NCI-H526 treated with DMSO at 0.1 percent for 48 hours (cell line): Measurements from ENCODE around the gene OTOP1.
"Not testable (repeated sequence)": the region's sequence is repeated elsewhere in the genome, so short reads cannot be mapped to it uniquely, and the experiment has no call there.

Source experiments
- DNase-seq: peaks from one replicate; lab custom pipeline; 2025; lab: John Stamatoyannopoulos, UW

The OTOP1 gene

DNA sequence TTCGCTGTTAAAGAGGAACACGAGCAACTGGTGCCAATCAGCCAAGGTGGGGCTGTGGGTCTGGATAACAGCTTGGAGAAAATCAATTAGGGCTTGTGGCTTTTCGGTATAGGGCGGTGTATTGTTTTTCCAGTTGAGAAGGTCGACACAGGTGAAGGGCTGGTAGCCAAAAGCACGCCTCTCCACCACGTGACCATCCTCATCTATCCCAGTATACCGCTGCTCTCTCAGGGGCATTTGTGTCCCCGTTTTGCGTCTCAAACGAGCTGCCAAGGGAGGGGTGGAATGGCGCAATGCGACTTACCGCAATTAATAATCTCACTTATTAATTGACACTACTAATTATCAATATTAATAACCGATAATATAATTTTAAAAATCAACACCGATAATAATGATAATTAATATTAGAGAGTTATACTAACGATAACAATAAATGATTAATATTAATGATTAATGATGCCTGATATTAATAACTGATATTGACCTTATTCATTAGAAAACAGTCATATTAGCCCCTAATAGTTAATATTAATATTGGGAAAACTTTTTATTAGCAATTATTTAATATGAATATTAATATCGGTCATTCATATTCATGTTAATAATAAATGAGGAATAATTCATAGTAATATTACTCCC lies 62.1 kb downstream of the OTOP1 start:
- DNase-seq: not testable (repeated sequence)

DNA sequence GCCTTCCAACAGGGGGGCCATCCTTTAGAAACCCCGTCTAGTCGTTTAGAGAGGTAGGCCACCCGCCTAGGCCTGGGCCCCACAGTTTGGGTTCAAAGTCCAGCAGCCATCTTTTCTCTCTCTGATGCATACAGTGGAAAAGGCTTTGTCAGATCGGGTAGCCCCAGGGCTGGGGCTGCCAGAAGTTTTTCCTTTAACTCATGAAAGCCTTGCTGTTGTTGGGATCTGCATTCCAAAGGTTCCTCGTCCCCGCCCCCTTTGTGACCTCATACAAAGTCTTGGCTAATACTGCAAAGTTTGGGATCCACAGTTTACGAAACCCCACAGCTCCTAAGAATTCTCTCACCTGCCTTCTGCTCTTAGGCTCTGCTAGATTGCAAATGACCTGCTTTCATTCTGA lies 64.5 kb downstream of the OTOP1 start:
- DNase-seq: not testable (repeated sequence)

DNA sequence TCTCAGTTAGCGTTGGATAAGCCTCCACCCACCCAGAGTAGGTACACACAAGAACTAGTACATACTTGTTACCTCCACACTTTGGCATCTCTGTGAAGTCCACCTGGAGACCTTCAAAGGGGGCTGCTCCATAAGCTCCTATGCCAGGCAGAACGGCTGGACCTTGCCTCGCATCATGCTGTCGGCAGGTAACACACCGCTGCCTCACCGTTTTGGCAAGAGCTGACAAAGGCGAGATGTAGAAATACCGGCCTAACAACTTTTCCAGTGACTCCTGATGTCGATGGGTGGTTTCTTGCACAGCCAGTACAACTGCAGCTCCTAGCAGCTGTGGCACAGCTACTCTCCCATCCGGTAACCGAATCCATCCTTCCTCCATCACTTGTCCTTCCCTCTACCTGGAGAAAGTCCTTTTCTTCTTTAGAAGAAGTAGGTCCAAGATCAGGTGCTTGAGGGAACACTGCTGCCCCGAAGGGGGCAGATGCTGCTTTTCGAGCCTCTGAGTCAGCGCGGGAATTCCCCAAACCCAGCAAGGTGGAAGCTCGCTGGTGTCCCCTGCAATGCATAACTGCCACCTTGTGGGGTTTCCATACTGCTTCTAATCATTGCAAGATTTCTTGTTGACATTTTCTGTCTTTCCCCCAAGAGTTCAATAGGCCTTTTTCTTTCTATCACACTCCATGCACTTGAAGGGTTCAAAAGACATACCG lies 65.6 kb downstream of the OTOP1 start:
- peak; percentile 34 for DNase-seq

DNA sequence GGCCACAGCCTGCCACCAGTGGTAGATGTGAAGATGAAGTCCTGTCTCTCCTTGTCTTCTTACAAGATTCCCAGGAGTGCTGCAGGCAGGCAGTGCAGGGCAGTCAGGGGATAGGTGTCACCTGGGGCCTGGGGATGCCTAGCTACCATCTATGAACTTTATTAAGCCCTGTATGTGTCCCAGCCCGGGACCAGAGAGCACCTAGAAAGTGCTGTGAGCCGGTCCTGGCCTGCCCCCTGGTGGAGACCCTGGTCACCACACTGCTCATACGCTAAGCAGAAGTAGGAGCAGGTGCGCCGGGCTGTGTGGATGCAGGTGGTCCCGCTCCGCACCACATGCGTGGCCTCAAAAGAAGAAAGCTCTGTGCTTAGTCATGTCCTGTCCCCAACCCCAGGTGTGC lies 81.1 kb downstream of the OTOP1 start:
- DNase-seq: not testable (repeated sequence)

DNA sequence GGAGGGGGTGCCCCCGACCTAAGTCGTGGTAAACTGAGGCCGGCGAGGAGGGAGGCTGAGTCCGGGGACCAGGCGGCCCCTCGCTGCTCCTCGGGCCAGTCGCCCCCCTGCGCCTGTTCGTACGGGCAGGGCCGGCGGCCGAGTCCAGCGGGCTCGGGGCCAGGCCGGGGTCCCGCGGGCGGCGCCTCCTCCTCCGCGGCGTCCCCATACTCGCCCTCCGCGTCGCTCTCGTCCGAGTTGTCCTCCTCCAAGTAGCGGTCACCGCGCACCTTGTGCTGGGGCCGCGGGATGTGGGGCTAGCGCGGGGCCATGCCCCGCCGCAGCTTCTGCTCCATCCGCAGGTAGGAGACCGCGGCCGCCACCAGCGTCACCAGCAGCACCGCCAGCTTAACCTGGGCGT lies 83.4 kb downstream of the OTOP1 start:
- not testable (repeated sequence) for DNase-seq

DNA sequence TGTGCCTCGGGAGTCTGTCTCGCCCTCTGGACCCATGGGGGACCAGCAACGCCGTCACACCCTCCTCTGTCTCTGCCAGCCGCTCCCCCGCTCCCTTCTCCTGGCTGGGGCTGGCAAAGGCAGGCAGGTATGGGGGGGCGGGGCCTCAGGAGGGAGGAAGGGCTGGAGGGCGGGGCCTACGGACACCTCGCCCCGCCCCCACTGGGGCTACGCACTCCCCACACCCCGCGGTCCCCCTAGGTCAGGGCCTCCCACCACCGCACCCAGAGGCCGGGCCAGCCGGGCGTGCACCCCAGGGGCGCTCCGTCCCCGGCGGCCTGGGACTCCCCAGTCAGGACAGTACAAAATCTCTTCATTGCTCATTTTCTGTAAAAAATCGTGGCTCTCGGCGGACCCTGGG lies 84.0 kb downstream of the OTOP1 start:
- not testable (repeated sequence) for DNase-seq

DNA sequence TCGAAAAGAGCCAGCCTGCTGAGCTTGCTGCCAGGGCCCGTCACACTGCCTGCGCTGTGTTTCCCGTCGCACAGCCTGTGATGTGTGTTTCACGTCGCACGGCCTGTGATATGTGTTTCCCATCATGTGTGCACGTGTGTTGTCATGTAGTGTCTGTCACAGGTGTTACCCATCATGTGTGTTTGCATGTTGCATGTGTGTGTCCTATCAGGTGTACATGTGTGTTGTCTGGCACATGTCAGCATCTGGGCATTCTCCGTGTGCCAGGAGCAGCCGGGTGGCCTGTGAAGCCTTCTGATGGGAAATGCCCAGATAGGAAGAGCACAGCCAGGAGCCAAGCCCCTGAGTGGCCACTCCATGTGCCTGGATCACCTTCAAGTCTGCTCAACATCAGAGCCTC lies 85.5 kb downstream of the OTOP1 start:
- not testable (repeated sequence) for DNase-seq
